IMR-90 (cell line): ENCODE measurements around the gene ERH. TPM values are rescaled to one million over a fixed set of nuclear protein-coding genes. Genes with fewer than 3 reads are reported as not detected.

Experiments used
- ATAC-seq: fragments of 200-7000 bp; cut with Tn5 transposase; 2 replicates; pipeline ENCODE4 v1.9.1; 2020; ENCODE audit warnings: low read depth, mild to moderate bottlenecking, moderate library complexity
- BruUV-seq: library from RNA; stranded (reverse); fragments of 400-500 nt; replicated peaks from 2 replicates; lab custom pipeline; 2021; lab: Mats Ljungman, UMichigan
- CTCF ChIA-PET: fragments of 300-600 bp; formaldehyde crosslinking; extraction: SDS; loops from one replicate; lab custom pipeline; 2021; ENCODE audit warnings: antibody characterized with exemption; lab: Yijun Ruan, JAX
- POLR2A ChIA-PET: fragments of 300-600 bp; sonication (Branson Sonifier 250); formaldehyde crosslinking; loops from one replicate; lab custom pipeline; 2022; ENCODE audit warnings: antibody characterized with exemption; ENCODE audit not compliant: unreplicated experiment; lab: Charles Lee
- DNase-seq: peaks from one replicate; pipeline ENCODE4 v3.0.0; 2013
- H2AFZ ChIP-seq: replicated peaks from 2 replicates; pipeline ENCODE3; 2013; ENCODE audit warnings: low read length, mild to moderate bottlenecking; ENCODE audit not compliant: poor library complexity
- H2AK5ac ChIP-seq: 2 replicates; pipeline ENCODE4 v1.6.1; 2013; ENCODE audit warnings: low read depth, low read length, inconsistent platforms
- H2AK9ac ChIP-seq: replicated peaks from 2 replicates; pipeline ENCODE3; 2013; ENCODE audit warnings: mild to moderate bottlenecking, low read depth, low read length, moderate library complexity; ENCODE audit not compliant: poor library complexity
- H2BK120ac ChIP-seq: 2 replicates; pipeline ENCODE4 v1.6.1; 2013; ENCODE audit warnings: low read depth, low read length, inconsistent platforms
- H2BK15ac ChIP-seq: 3 replicates; pipeline ENCODE4 v1.6.1; 2013; ENCODE audit warnings: low read depth, low read length, inconsistent platforms
- H2BK20ac ChIP-seq: 2 replicates; pipeline ENCODE4 v1.6.1; 2013; ENCODE audit warnings: low read depth, mild to moderate bottlenecking, inconsistent platforms, low read length, moderate library complexity
- H2BK5ac ChIP-seq: 2 replicates; pipeline ENCODE4 v1.6.1; 2013; ENCODE audit warnings: mild to moderate bottlenecking, low read depth, low read length, inconsistent platforms; ENCODE audit not compliant: poor library complexity, severe bottlenecking
- H3K14ac ChIP-seq: replicated peaks from 2 replicates; pipeline ENCODE4 v1.6.1; 2013; ENCODE audit warnings: low read depth, low read length, inconsistent platforms
- H3K18ac ChIP-seq: 2 replicates; pipeline ENCODE4 v1.6.1; 2013; ENCODE audit warnings: low read depth, low read length, control low read depth
- H3K23ac ChIP-seq: 2 replicates; pipeline ENCODE4 v1.6.1; 2013; ENCODE audit warnings: low read depth, low read length, inconsistent platforms
- H3K27ac ChIP-seq: 2 replicates; pipeline ENCODE4 v1.5.1; 2013; ENCODE audit warnings: mild to moderate bottlenecking, control low read depth, low read length; ENCODE audit not compliant: insufficient read depth
- H3K27me3 ChIP-seq: 2 replicates; pipeline ENCODE4 v1.6.1; 2013; ENCODE audit warnings: low read length; ENCODE audit not compliant: control insufficient read depth, insufficient read depth
- H3K36me3 ChIP-seq: 2 replicates; pipeline ENCODE4 v1.6.1; 2013; ENCODE audit warnings: low read length, mixed read lengths; ENCODE audit not compliant: control insufficient read depth, insufficient read depth
- H3K4ac ChIP-seq: 2 replicates; pipeline ENCODE4 v1.6.1; 2013; ENCODE audit warnings: low read depth, low read length, inconsistent platforms
- H3K4me1 ChIP-seq: 2 replicates; pipeline ENCODE4 v1.6.1; 2013; ENCODE audit warnings: low read length, mixed read lengths; ENCODE audit not compliant: control insufficient read depth, insufficient read depth
- H3K4me2 ChIP-seq: 2 replicates; pipeline ENCODE4 v1.6.1; 2013; ENCODE audit warnings: low read depth, mild to moderate bottlenecking, control low read depth, low read length, moderate library complexity
- H3K4me3 ChIP-seq: 2 replicates; pipeline ENCODE4 v1.5.1; 2013; ENCODE audit warnings: low read depth, mild to moderate bottlenecking, control low read depth, low read length, moderate library complexity; ENCODE audit not compliant: insufficient read depth
- H3K56ac ChIP-seq: 2 replicates; pipeline ENCODE4 v1.6.1; 2013; ENCODE audit warnings: low read length, inconsistent platforms; ENCODE audit not compliant: insufficient read depth; ENCODE audit errors: extremely low read depth
- H3K79me1 ChIP-seq, 2 experiments: 2 replicates each; pipeline ENCODE4 v1.6.1; 2013; ENCODE audit warnings: low read length in 2 of 2, inconsistent platforms in 1 of 2, low read depth in 1 of 2
- H3K9ac ChIP-seq: 2 replicates; pipeline ENCODE4 v1.6.1; 2013; ENCODE audit warnings: low read depth, low read length, control low read depth
- H3K9me1 ChIP-seq: 2 replicates; pipeline ENCODE4 v1.6.1; 2013; ENCODE audit warnings: low read length, inconsistent platforms; ENCODE audit not compliant: insufficient read depth
- H3K9me3 ChIP-seq: 2 replicates; pipeline ENCODE4 v1.6.1; 2013; ENCODE audit warnings: low read length; ENCODE audit not compliant: control insufficient read depth, insufficient read depth
- H4K20me1 ChIP-seq: 2 replicates; pipeline ENCODE4 v1.6.1; 2013; ENCODE audit warnings: low read length, inconsistent platforms; ENCODE audit not compliant: insufficient read depth
- H4K5ac ChIP-seq: 2 replicates; pipeline ENCODE4 v1.6.1; 2013; ENCODE audit warnings: mild to moderate bottlenecking, low read depth, low read length, control low read depth
- H4K8ac ChIP-seq, 2 experiments: 2 replicates each; pipeline ENCODE4 v1.6.1; 2013; ENCODE audit warnings: low read depth in 2 of 2, low read length in 2 of 2, control low read depth in 1 of 2, inconsistent platforms in 1 of 2
- H4K91ac ChIP-seq: 2 replicates; pipeline ENCODE4 v1.6.1; 2013; ENCODE audit warnings: low read depth, low read length, inconsistent platforms; ENCODE audit not compliant: insufficient read depth
- BHLHE40 ChIP-seq: fragments of 150-350 bp; IDR thresholded peaks from 2 replicates; pipeline ENCODE4 v1.6.1; 2016; ENCODE audit warnings: mild to moderate bottlenecking, low read depth, low read length
- CEBPB ChIP-seq: IDR thresholded peaks from 2 replicates; pipeline ENCODE4 v1.6.1; 2012; ENCODE audit warnings: low read depth, low read length, improper control_type of control experiment
- CHD1 ChIP-seq: IDR thresholded peaks from 2 replicates; pipeline ENCODE4 v1.6.1; 2012; ENCODE audit warnings: low read depth, low read length, improper control_type of control experiment
- CTCF ChIP-seq: conservative IDR thresholded peaks from 2 replicates; pipeline ENCODE4 v1.5.1; 2012; ENCODE audit warnings: mild to moderate bottlenecking, low read depth, low read length, improper control_type of control experiment
- ELK1 ChIP-seq: fragments of 150-350 bp; IDR thresholded peaks from 2 replicates; pipeline ENCODE4 v1.6.1; 2016; ENCODE audit warnings: low read depth, mild to moderate bottlenecking, low read length, moderate library complexity, borderline replicate concordance
- FOS ChIP-seq: fragments of 150-350 bp; IDR thresholded peaks from 2 replicates; pipeline ENCODE4 v1.6.1; 2016; ENCODE audit warnings: low read depth, low read length
- MAFK ChIP-seq: IDR thresholded peaks from 2 replicates; pipeline ENCODE4 v1.6.1; 2012; ENCODE audit warnings: low read depth, low read length, improper control_type of control experiment
- MAZ ChIP-seq: IDR thresholded peaks from 2 replicates; pipeline ENCODE4 v1.6.1; 2012; ENCODE audit warnings: low read depth, mild to moderate bottlenecking, low read length, improper control_type of control experiment, moderate library complexity, borderline replicate concordance
- MXI1 ChIP-seq: IDR thresholded peaks from 2 replicates; pipeline ENCODE4 v1.6.1; 2012; ENCODE audit warnings: low read depth, mild to moderate bottlenecking, low read length, moderate library complexity, borderline replicate concordance
- NFE2L2 ChIP-seq: fragments of 150-350 bp; IDR thresholded peaks from 2 replicates; pipeline ENCODE4 v1.6.1; 2016; ENCODE audit warnings: low read depth, mild to moderate bottlenecking, low read length
- POLR2A ChIP-seq: IDR thresholded peaks from 2 replicates; pipeline ENCODE4 v1.6.1; 2012; ENCODE audit warnings: mild to moderate bottlenecking, low read depth, low read length
- RAD21 ChIP-seq: IDR thresholded peaks from 2 replicates; pipeline ENCODE4 v1.6.1; 2012; ENCODE audit warnings: low read length, improper control_type of control experiment
- RCOR1 ChIP-seq: IDR thresholded peaks from 2 replicates; pipeline ENCODE4 v1.6.1; 2012; ENCODE audit warnings: mild to moderate bottlenecking, low read length, improper control_type of control experiment; ENCODE audit not compliant: insufficient replicate concordance
- RFX5 ChIP-seq: IDR thresholded peaks from 2 replicates; pipeline ENCODE4 v1.8.0; 2012; ENCODE audit warnings: low read depth, mild to moderate bottlenecking, low read length, moderate library complexity
- SMC3 ChIP-seq: fragments of 150-350 bp; IDR thresholded peaks from 2 replicates; pipeline ENCODE4 v1.6.1; 2016; ENCODE audit warnings: low read depth, mild to moderate bottlenecking, antibody characterized with exemption, low read length, moderate library complexity
- WGBS, 2 experiments: methylation state at CpG; one replicate each; pipeline versions ENCODE4 v1.1.5 to v1.1.7; 2013; ENCODE audit warnings: missing lambda C conversion rate in 2 of 2; ENCODE audit not compliant: insufficient read length in 1 of 2; ENCODE audit errors: extremely low coverage in 2 of 2; 5-methylcytosine and 5-hydroxymethylcytosine counted together
- dilution Hi-C: fragments of 300-500 bp; cut with HindIII; formaldehyde crosslinking; loops from one replicate; pipeline ENCODE4 v1.14.3; 2018; ENCODE audit warnings: low sequenced_read_pairs; ENCODE audit not compliant: unreplicated experiment
- in situ Hi-C: fragments of 300-500 bp; cut with MboI; formaldehyde crosslinking; loops from 3 replicates; pipeline ENCODE4 v1.14.3; 2019; ENCODE audit warnings: low sequenced_read_pairs, inconsistent platforms, mixed read lengths
- intact Hi-C: fragments of 100-400 bp; cut with micrococcal nuclease; formaldehyde crosslinking; loops from 2 replicates; pipeline ENCODE4 v1.10.0; 2022
- polyA plus RNA-seq, 3 experiments: library from polyadenylated mRNA; depleted of rRNA; stranded (reverse); fragments of >200 nt; gene quantifications; 2 replicates each; pipeline ENCODE4 v1.2.3, GENCODE V29; 2012; ENCODE audit warnings: low replicate concordance in 1 of 3
- total RNA-seq: library from RNA; depleted of rRNA; stranded (reverse); fragments of >200 nt; gene quantifications from 2 replicates; pipeline ENCODE4 v1.2.3, GENCODE V29; 2012
- TF ChIP-seq, protein P1 (sequence below): fragments of 150-350 bp; IDR thresholded peaks from 2 replicates; pipeline ENCODE4 v1.6.1; 2017; ENCODE audit warnings: mild to moderate bottlenecking, antibody characterized with exemption, low read length, low read depth

Gene ERH
- total and polyA plus RNA-seq, 2 of the 4 experiments (the other 2 are of a cell fraction), result 64.2 to 150 TPM

DNA sequence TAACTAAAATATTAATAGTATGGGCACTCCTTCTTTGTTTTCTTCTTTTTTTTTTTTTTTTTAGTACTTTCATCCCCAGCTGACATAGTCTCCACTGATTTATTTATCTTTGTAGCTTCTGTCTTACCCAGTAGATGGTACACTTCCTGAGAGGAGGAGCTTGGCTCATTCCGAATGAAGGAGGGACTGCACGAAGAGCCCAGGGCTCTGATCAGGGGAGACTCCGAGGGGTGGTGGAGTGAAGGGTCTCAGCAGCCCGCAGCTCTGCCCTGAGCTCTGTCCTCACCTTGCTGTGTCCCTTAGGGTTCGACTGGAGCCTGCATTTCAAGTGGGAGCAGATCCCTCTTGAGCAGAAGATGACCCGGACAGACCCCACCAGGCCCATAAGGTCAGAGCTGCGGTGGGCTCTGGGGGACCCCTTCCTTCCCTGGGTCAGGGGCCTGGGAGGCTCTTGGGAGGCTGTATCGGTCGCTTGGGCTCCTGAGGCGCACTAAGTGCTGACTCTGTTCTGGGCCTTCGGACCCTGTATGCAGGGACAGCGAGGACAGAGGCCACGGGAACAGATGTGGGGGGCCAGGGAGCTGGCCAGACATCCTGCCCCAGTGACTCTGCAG is 65.2 kb downstream of the ERH start:
- TF ChIP-seq CHD1 (no peak), CTCF (no peak), BHLHE40 (no peak), FOS (no peak), RAD21 (no peak), RFX5 (no peak), CEBPB (no peak), ELK1 (no peak), NFE2L2 (no peak), SMC3 (no peak), MAZ (no peak), MXI1 (no peak), RCOR1 (no peak), POLR2A (no peak), MAFK (no peak)
- TF ChIP-seq, protein P1, sequence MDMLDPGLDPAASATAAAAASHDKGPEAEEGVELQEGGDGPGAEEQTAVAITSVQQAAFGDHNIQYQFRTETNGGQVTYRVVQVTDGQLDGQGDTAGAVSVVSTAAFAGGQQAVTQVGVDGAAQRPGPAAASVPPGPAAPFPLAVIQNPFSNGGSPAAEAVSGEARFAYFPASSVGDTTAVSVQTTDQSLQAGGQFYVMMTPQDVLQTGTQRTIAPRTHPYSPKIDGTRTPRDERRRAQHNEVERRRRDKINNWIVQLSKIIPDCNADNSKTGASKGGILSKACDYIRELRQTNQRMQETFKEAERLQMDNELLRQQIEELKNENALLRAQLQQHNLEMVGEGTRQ, result no peak
- Histone ChIP-seq H3K36me3 (no peaks in the 10 kb centered on the region), H2AK9ac (no peak overlapping the region), H2BK15ac (no peak overlapping the region), H2BK20ac (no peak overlapping the region), H2AK5ac (no peak overlapping the region), H3K9me3 (no peaks in the 10 kb centered on the region), H3K14ac (no peak overlapping the region), H3K27me3 (peaks cover 46% of the 10 kb centered on the region), H4K20me1 (no peaks in the 10 kb centered on the region), H4K8ac (no peak overlapping the region), H3K4me2 (no peak overlapping the region), H3K79me1 (no peaks in the 10 kb centered on the region), H3K18ac (no peak overlapping the region), H3K4me1 (no peaks in the 10 kb centered on the region), H4K5ac (no peak overlapping the region), H3K9ac (no peak overlapping the region), H3K56ac (no peak overlapping the region), H3K4me3 (no peak overlapping the region), H4K91ac (no peak overlapping the region), H2AFZ (no peak overlapping the region), H3K27ac (no peak overlapping the region), H3K23ac (no peak overlapping the region), H3K4ac (no peak overlapping the region), H2BK5ac (no peak overlapping the region), H2BK120ac (no peak overlapping the region), H3K9me1 (no peaks in the 10 kb centered on the region)
- DNase-seq (no peak), ATAC-seq (no peak)
- intact Hi-C loops (no loop called here), in situ Hi-C loops (no loop called here), dilution Hi-C loops (no loop called here)
- CTCF ChIA-PET, result interaction anchor here (0.5 to 1.4 kb wide), 2 partner anchors 12 to 373 kb away, joined by 3 read pairs; no protein-coding TSS in a partner anchor
- no TSS peak for BruUV-seq
- POLR2A ChIA-PET, result interaction anchor here (0.6 kb wide), 1 partner anchor 16 kb away, joined by 5 read pairs; no protein-coding TSS in a partner anchor
- 81% methylated on average over 8 of the region's 13 CpGs; no CpG with 5 or more reads in 1 of the 2 experiments for WGBS, 2 experiments
